Head of caudate nucleus (tissue), 42 donors: Measurements from ENCODE around the gene LGALS9B.
"Not testable (repeated sequence)": the region's sequence is repeated elsewhere in the genome, so short reads cannot be mapped to it uniquely, and the experiment has no call there.

ENCODE experiments used
- DNase-seq, 42 donors: peaks; one replicate each; pipeline versions ENCODE4 v3.0.0 to v3.0.0-alpha.2; 2020 to 2021; ENCODE audit warnings: mixed read lengths in 7 of 42
- intact Hi-C: fragments of 100-400 bp; cut with DNase I; formaldehyde crosslinking; loops from one replicate; pipeline ENCODE4 v1.15.0; 2022

The LGALS9B gene

DNA sequence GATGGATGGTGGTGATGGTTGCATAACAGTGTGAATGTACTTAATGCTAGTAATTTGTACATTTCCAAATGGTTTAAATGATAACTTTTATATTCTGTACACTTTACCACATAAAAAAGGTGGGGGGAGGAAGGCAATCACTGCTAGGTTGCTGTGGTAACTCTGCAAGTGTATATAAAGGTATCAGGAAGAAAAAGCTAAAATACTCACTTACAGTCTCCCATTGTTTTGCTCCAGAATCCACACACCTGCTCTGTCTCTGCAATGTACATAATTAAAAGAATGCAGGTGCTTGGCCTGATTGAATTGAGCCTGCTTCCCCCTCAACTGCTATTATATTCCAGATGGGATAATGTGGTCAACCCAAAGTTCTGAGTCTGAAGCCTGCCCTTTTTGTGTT lies 6.7 kb upstream of the LGALS9B start:
- intact Hi-C loops, DNase-seq: not testable (repeated sequence)

DNA sequence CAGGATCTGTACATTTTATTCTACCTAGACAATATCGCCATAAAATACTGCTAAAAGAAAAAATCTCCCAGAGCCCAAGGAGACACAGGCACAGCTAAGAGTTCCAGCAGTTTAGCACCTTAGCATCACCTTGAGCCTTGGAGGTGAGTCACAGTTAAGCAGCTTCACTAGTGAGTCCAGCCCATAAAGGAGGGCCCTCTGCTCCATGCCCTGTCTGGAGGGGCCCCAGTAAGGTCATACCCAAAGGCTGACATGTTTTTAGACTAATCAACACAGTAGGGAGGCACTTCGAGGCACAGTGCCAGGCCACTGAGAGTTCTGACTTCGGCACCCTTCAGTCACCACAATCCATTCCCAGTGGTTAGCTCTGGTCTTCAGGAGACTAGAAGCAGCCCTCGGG lies 2.6 kb upstream of the LGALS9B start:
- intact Hi-C loops, DNase-seq: not testable (repeated sequence)

DNA sequence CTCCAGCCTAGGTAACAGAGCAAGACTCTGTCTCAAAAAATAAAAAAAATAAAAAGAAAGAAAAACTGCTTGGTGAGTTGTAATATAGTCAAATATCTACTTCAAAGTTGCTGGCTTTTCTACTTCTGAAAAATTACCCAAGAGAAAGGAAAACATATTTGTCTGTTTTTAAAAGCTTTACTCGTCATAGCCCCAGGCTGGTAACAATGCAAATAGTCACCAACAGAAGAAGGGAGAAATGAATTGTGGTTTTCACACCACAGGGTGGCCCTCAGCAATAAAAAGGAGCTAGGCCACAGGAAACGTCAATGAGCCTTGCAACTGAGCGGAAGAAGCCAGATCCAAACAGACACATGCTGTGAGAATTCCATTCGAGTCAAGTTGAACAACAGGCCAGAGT lies 1.8 kb upstream of the LGALS9B start:
- intact Hi-C loops, DNase-seq: not testable (repeated sequence)

DNA sequence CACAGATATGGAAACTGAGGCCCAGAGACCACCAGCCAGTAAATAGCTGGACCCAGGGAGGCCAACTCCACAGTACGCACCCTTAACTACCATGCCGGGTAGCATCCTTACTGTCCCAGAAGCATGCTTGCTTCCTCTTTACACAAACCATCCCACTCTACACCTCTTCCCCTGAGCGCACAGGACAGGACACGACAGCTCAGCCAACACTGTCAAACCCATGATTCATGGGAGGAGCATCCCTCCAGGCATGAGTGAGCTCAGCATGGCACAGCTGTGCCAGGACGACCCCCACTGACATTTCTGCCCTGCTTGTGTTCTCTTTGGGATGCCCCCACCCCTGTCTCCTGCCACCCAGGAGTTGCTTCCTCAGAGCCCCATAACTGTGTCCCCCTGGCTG lies 340 bp downstream of the LGALS9B start:
- intact Hi-C loops, DNase-seq: not testable (repeated sequence)

DNA sequence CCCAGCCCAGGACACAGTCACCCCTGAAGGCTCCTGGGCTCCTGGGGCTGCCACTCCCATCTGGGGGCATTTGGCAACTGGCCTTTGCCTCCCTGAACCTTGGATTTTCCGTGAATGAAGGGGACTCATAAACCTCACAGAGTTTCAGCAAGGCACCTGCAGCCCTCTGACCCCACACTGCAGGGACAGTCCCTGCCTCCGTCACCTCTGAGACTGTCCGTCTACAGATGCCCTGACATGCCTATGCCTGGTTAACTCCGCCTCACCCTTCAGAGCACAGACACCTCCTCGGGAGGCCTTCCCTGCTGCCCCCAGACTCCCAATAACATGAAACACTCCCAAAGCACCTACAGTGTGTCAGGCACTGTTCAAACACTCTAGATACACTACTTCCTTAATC lies 786 bp downstream of the LGALS9B start:
- intact Hi-C loops, DNase-seq: not testable (repeated sequence)

DNA sequence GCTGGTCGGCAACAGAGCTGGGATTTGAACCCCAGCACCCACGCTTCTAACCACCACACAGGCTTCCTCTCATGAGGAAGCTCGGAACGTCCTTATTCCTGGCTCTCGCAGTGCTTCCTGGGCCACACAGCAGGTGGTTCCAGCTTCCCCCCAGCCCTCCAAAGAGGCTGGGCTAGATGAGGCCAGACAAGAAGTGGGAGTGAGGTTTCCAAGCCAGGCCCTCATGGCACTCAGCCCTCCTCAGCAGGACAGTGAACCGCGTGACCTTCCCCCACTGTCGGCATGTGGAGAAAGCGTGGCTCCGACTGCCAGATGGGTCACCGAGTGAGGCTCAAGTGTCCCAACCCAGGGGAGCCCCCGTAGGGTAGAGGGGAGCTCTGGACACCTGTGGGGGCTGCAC lies 1.8 kb downstream of the LGALS9B start:
- DNase-seq = peak in 1 of 42 donors; percentile 8
- intact Hi-C loops = not testable (repeated sequence)

DNA sequence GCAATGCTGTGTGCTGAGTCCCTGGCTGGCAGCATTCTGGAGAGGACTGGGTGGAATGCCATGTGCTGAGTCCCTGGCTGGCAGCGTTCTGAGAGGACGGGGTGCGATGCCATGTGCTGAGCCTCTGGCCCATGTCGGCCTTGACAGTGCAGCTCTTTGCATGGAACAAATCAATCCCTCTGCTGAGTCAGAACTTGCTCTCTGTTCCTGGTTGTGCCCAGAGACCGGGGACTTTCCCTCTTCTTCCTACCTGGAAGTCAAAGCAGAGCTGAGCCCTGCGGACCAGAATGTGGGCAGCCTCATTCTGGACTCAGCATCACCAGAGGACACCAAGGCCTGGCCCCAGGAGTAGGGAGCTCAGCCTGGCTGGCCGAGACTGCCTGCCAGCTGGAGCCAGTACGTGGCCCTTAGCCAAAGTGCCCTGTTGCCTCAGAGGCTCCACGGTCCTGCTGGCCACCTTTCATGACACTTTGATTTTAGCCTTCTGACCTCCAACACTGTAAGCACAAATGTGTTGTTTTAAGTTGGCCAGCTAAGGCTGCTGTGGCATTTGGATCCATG lies 2.4 kb downstream of the LGALS9B start:
- intact Hi-C loops, DNase-seq: not testable (repeated sequence)

DNA sequence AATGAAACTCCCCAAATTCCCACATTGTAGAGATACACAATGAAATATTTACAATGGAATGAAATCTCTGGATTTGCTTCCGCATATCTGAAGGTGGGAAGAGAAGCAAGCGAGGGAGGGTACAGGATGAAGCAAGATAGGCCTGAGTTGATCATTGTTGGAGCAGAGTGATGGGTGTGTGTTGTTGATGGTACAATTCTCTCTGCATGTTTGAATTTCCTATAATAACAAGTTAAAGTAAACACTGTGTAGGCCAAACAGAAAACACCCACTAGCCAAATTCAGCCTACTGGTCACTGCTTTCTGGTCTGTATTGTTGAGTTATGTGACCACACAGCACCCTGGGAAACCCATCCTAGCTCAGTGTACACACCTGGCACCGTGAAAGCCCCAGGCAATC lies 5.2 kb downstream of the LGALS9B start:
- DNase-seq, intact Hi-C loops: not testable (repeated sequence)

DNA sequence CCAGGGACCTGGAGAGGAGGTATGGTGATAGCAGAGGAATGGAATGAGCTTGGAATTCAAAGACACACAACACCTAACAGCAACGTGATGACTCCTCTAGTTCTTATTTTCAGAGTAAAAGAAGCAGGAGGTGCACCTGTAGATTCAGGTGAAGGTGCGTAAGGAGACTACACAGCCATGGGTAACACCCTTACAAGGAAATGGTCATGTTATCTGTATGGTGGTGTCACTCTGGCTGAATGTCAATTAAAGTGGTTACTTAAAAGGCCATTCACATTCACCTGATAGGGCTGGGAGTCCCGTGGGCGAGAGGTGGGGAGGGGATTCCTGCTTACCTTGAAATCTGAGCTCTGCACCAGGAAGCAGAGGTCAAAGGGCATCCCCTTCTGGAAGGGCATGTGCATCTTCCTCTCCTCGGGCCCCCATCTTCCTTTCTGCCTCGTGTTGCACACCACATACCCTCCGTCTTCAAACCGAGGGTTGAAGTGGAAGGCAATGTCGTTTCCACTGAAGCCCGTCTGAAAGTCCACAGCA lies 9.4 kb downstream of the LGALS9B start:
- DNase-seq, intact Hi-C loops: not testable (repeated sequence)

DNA sequence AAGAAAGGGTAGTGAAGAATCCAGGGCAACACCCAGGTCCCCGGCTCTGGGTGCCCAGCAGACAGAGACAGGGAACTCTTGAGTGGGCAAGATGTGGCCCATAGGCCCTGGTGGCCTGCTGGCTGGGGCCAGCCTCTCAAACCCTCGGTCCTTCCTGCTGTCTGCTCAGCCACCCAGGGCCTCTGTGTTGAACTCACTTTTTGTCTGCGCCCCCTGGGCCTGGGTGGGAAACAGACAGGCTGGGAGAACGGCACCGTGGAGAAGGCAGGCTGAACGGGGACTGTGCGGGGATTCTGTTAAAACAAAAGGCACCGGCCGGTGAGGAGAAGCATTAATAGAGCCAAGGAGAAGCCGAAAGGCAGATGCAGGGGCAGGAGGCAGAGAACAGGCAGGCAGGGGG lies 12.2 kb downstream of the LGALS9B start:
- DNase-seq, intact Hi-C loops: not testable (repeated sequence)

DNA sequence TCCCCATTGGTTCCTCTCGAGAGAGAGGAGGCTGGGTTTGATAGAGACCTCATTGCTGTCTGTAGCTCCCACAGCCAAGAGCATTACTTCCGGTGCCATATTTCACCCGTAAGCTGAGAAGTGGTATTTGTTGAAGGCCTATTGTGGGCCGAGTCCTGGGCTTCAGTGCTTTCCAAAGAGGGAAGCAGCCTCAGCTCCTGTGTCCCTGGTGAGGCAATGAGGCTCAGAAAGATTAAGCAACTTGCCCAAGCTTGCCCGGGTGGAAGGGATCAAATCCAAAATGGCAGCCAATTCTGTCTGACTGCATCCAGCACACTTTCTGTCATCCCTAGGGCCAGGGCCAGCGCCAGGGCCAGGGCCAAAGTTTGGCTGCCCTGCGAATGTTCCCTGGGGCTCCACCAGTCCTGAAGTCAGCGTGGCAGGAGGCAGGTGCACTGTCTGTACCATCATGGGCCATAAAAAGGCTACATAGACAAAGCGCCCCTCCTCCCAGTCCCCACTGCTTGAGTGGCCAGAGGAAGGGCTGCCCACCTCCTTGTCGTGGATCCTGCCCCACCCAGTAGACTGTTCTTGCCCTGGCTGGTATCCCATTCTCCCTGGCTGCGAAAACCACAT lies 13.4 kb downstream of the LGALS9B start:
- DNase-seq, intact Hi-C loops: not testable (repeated sequence)

DNA sequence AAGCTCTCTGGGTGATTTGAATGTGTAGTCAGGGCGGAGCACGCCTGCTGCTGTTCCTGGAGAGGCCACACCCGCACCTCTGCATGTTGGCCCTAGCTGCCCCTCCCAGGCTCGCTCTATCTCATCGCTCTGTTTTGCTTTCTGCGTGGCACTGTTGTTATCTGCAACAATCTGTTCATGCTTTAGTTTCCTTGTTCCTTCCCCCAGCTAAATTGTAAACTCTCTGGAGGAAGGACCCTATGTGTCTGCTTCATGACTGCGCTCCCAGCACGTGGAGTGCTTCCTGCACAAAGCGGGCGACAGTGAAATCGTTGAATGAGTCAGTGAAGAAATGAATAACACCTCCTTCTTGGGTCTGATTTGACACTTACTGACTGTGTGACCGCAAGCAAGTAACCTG lies 16.5 kb downstream of the LGALS9B start:
- intact Hi-C loops, DNase-seq: not testable (repeated sequence)

DNA sequence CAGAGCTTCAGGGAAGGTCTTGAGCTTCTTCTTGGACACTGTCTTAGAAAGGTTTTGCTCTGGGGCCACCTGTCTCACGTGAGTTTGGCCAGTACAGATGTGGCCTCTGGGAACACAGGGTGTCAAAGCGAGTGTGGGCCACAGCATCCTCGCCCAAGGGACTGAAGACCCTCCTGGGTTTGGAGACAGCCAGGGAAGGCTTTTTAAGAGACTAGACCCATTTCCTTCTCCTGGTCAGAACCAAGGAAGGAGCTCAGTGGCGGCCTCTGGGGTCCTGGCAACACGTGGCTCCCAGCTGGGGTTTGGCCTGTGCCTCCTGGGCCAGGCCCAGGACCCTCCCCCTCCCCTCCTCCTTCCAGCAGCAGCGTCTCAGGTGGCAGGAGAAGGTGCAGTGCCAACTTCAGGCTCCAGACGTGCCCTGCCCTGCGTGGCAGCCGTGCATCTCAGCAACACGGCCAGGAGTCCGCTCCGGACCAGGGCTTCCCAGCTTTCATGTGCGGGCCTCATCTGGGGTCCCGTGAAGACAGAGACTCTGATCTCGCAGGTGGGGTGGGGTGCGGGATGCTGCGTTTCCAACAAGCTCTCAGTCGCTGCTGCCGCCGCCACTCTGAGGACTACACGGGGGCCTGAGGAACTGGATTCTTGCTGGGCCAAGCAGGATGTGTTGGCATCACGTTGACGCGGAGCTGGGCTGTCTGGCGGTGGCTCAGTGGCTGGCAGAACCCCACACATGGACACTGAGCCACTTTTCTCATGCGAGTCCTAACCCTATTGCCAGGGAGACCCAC lies 19.6 kb downstream of the LGALS9B start:
- intact Hi-C loops, DNase-seq: not testable (repeated sequence)

DNA sequence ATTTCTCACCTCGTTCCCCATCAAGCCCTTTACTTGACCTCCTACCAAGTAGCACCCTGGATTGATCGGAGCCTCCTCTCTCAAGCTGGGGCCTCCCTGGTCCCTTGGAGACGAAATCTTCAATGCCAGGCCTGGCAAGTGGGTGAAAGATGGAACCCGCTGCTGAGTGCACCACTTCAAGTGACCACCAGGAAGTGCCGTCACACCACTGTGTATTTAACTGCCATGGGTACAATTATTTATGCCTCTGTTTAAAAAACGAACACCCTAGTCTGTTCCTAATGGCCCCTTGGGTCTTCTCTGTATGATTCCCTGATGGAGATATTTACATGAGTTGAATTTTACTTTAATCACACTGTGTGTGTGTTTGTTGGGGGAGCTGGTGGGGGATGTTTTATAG lies 20.4 kb downstream of the LGALS9B start:
- not testable (repeated sequence) for DNase-seq

DNA sequence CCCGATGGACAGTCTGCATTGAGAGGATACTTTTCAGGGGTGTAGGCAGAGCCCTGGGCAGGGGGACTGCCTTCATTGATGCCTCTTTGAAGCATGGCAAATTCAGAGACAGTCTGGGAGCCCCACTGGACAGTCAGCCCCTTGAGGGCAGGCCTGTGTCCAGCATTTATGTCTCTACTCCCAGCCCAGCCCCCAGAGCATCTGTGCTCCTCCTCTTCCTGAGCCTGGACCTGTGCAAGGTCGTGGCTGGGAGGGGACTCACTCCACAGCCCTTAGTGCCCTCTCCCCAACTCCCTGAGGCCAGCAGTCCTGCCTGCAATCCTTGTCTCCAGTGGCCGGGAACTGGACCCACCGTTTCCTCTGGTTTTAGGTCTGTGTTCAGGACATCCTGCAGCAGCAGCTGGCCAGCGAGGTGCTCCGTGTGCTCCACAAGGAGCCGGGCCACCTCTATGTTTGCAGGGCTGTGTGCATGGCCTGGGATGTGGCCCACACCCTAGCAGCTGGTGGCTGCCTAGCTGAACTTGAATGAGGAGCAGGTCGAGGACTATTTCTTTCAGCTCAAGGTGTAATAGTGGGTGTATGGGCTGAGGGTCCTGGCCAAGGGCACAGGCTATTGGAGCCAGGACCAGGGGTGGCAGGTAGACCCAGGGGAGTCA lies 22.6 kb downstream of the LGALS9B start:
- intact Hi-C loops, DNase-seq: not testable (repeated sequence)

More for the DNA sequence above, 20.4 kb downstream of the LGALS9B start:
- intact Hi-C loops = not testable (repeated sequence)

DNA sequence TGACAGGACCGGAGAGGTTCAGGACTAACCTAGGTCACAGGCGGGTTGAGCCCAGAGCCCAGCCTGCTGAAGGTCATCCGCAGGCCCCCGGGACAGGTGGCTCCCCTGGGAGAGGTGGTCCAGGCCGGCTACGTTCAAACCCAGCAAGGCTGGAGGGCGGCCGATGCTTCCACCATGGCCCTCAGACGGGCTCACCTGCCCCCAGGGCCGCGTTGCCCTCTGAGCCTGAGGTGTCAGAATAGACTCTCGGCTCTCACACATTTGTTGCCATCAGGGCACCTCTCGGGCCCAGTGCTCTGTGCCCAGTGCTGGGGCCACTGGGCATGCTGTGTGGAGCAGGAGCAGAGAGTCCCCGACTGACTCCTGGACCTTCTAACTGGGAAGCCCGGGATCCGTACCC lies 23.2 kb downstream of the LGALS9B start:
- DNase-seq, intact Hi-C loops: not testable (repeated sequence)

DNA sequence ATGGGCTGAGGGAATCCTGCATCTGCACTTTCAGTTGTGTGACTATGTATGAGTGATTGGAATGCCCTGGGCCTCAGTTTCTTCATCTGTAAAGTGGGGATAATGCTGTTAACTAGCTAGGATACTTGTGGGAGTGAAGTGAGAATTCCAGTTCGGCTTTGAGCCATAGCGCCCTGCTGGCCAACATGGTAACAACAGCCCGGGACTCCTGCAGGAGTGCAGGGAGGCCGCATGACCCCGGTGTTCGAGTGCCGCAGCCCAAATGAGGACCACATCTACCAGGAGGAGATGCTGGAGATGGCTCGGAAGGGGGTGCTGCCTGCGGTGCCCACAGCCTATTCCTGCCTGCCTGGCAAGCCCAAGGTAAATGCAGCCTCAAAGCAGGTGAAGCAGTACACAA lies 23.7 kb downstream of the LGALS9B start:
- intact Hi-C loops, DNase-seq: not testable (repeated sequence)

DNA sequence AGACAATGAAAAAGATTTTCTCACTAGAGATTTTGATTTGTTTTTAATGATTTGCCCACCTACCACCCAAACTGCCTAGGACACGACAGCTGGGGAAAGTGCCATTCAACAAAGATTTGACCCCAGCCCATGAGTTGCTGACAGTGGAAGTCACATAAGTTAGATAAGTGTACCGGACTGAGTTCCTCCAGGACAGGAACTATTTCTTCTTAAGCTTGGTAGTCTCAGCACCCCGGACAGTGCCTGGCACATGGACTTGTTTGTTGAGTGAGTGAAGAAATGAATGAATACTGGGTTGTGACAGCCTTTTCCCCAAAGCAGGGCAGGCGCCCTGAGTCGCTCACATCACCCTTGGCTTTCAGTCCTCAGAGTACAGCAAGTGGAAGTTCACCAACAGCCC lies 26.7 kb downstream of the LGALS9B start:
- DNase-seq, intact Hi-C loops: not testable (repeated sequence)

DNA sequence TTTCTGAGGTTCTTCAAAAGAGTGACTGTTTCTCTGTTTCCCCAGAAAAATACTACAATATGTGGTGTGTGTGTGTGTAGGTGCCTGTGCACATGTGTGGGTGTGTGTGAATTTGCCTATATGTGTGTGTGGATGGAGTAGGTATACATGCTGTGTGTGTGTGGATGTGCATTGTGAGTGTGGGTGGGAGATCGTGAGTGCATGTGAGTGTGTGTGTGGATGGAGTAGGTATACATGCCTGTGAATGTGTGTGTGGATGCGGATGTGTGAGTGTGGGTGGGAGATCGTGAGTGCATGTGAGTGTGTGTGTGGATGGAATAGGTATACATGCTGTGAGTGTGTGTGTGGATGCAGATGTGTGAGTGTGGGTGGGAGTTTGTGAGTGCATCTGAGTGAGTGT lies 32.2 kb downstream of the LGALS9B start:
- intact Hi-C loops, DNase-seq: not testable (repeated sequence)
